Femur (tissue), 1 donor: ENCODE measurements around the gene TSEN34.
"Not testable (repeated sequence)": the region's sequence is repeated elsewhere in the genome, so short reads cannot be mapped to it uniquely, and the experiment has no call there.

ENCODE experiments used
- DNase-seq: peaks from one replicate; pipeline ENCODE4 v3.0.0-alpha.2; 2017

TSEN34 gene

DNA sequence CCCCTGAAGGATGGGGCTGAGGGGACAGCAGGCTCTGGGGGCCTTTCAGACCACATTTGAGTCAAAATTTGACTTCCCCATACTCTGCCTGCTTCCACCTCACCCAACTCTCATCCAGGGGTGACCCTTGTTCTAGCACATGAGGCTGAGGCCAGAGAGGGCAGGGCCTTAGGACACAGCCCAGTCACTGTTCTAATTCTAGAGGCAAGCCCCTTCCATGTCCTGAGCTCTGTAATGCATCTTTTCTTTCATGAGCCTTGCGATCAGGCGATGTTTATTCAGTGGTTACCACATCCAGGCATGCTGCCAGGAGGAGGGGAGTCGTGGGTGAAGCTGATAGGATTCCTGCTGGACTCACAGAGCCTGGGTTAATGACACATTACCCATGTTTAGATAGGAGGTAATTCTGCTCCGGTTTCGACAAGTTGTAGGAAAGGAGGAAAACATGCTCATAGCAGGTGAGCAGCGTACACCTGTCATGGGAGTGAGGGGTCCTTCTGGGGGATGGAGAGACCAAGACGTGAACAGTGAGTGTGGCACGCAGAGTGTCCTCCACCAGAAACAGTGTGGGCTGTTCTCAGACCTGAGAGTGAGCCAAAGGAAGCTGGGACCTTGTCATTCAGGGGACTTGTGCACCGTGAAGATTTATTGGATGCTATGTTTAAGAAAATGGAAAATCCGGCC lies 18.8 kb downstream of the TSEN34 start:
- peak; percentile 87 for DNase-seq

GRCh38 chr19:54211235-54211634 lies 20.1 kb downstream of the TSEN34 start:
- no peak for DNase-seq

DNA sequence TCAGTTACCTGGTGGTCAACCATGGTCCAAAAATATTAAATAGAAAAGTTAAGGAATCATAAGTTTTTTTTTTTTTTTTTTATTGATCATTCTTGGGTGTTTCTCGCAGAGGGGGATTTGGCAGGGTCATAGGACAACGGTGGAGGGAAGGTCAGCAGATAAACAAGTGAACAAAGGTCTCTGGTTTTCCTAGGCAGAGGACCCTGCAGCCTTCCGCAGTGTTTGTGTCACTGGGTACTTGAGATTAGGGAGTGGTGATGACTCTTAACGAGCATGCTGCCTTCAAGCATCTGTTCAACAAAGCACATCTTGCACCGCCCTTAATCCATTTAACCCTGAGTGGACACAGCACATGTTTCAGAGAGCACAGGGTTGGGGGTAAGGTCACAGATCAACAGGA lies 23.1 kb downstream of the TSEN34 start:
- DNase-seq, result not testable (repeated sequence)

DNA sequence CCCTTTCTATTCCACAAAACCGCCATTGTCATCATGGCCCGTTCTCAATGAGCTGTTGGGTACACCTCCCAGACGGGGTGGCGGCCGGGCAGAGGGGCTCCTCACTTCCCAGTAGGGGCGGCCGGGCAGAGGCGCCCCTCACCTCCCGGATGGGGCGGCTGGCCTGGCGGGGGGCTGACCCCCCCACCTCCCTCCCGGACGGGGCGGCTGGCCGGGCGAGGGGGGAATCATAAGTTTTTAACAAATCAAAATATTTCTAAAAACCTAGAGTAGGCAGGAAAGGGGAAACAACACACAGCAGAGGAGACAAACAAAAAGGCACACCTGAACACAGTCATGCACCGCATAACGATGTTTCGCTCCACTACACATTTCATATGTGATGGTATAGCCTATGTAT lies 23.6 kb downstream of the TSEN34 start:
- not testable (repeated sequence) for DNase-seq

GRCh38 chr19:54216869-54217268 lies 25.8 kb downstream of the TSEN34 start:
- no peak for DNase-seq

GRCh38 chr19:54217517-54218247 lies 26.6 kb downstream of the TSEN34 start:
- DNase-seq, result not testable (repeated sequence)

- no peak for DNase-seq
Observed at GRCh38 chr19:54218259-54218658, 27.2 kb downstream of the TSEN34 start.

GRCh38 chr19:54218960-54219661 lies 28.0 kb downstream of the TSEN34 start:
- DNase-seq, result no peak

- not testable (repeated sequence) for DNase-seq
Observed at GRCh38 chr19:54219702-54220101, 28.6 kb downstream of the TSEN34 start.

DNA sequence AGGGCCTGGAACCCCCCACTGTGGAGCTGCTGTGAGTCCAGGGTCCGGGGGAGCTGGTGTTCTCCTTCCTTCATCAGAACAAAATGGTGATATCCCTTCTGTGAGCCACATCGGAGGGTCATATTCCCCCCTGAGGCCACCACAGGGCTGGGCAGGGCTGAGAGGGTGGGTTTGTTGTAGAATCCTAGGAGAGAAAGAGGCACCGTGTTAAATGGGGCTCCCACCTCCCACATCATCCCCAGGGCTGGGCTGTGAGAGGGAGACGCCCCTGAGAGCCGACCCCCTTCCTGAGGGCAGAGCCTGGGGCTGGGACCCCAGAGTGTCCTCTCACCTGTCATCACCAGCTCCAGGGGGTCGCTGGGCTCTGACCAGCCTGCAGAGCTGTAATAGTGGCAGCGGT lies 30.8 kb downstream of the TSEN34 start:
- DNase-seq, result not testable (repeated sequence)

DNA sequence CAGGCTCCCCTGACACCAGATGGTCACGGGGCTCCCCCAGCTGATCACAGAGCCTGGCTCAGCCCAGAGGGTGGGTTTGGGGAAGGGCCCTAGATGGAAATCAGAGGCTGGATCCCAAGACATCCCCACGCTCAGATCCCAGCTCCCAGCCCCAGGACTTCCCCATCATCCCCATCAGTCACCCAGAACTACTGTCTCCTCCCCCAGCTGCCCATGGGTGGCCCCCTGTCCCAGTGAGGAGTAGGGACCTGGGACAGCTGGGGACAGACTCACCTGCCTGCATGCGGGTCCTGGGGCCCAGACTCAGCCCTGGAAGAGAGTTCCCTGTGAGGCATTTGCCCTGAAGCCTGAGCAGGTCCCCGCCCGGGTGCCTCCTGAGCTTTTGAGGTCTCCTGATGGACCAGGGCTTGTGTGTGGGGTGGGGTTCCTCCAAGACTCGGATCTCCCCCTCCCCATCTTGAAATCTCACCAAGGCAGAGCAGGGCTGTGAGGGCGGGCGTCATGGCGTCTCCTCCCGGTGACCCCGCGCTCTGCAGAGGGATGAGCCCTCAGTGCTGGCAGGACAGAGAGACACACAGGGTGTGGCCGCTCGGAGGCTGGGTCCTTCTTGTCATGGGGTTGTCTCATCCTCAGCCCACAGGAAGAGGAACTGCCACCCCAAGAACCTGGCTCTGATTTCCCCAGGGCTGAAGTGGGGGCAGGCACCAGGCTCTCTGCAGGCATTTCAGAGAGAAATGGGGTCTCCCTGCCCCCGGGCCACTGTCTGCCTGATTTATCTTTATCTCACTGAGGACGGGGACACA lies 31.6 kb downstream of the TSEN34 start, which contains the start of gene LILRB3:
Gene LILRB3, minus strand, starts transcription at position 534 of the 803 bp plus-strand sequence. Its CDS starts 31 bp downstream, at position 503.
- peak; percentile 23 for DNase-seq

- DNase-seq, result not testable (repeated sequence)
Observed at GRCh38 chr19:54223277-54223936, 32.3 kb downstream of the TSEN34 start.

GRCh38 chr19:54223937-54224281 lies 32.8 kb downstream of the TSEN34 start:
- DNase-seq, result not testable (repeated sequence)

DNA sequence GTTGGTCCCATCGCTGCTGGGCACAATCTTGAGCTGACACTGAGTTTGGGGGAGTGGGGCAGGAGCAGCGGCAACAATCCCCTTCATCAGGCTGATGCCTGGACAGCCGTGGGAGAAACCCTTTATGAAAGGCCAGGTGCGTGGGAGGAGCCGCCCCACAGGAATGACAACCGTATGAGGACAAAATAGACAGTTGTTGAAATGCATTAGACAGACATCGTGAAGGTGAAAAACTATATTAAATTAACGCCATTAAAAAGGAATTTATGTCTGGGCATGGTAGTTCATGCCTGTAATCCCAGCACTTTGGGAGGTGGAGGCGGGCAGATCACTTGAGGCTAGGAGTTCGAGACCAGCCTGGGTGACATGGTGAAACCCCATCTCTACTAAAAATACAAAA lies 33.5 kb downstream of the TSEN34 start:
- DNase-seq, result not testable (repeated sequence)

- no peak for DNase-seq
Observed at GRCh38 chr19:54229146-54229545, 38.0 kb downstream of the TSEN34 start.

DNA sequence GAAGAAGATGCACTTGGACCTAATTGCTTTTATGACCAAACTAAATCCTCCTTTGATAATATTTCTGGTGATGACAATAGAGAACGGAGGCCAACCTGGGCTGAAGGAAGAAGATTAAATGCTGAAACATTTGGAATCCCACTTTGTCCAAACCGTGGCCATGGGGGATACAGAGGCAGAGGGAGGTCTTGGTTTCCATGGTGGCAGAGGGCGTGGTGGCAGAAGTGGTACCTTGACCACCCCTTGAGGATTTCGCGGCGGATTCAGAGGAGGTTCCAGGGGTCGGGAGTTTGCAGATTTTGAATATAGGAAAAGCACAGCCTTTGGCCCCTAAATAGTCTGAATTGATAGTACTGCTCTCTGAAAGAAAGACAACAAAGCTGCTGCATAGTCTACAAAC lies 38.9 kb downstream of the TSEN34 start:
- DNase-seq, result no peak

DNA sequence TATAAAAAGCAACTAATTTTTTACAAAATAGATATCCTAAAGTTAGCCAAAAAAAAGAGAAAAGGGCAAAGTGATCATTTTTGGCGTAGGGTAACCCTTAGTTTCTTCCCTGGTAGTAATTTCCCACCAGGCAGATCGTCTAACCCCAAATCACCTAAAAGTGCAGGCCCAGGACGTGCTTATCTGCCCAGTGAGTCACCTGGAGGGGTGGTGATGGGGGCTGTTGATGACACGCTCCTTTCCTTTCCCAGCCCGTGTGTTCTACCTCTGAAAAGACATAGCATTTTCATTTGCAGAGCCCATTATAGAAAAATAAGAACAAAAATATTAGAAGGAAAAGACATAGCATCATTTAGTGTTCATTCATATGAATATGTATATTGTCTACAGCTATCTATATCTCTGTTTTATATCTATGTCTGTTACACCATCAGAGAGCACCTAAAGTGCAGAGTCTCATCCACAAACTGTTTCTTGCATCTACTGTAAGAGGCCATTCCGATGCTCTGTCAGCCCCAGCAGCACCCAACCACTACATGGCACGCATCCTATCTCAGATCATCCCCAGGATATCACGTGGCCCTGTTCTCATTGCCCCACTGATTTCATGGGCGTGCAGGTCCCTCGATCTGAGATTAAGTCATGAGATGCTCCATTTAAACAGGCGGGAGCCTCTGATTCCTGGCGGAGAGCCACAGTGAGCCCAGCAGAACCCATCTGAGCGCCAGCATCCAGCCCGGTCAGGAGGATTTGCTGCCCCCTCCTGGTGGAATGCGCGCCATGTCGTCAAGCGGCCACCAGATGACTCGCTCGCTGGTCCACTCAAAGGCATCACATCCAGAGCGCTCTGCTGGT lies 40.2 kb downstream of the TSEN34 start:
- peak; percentile 87 for DNase-seq

DNA sequence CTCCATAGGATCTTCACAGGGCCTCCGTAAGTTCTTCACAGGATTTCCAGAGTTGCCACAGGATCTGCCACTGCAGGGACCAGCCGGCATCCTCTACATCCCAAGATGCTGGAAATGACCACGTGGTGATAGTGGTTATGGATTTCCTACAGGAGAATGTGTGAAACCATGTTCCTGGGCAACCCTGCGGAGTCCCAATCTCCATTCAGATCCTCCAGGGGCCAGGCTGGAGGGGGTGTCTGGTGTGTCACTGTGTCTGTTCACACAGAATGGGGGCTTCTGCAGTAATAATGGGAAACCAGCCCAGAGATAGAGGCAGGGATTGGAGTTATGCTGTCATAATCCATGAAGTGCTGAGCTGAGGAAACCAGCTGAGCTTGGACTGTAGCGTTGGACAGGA lies 42.8 kb downstream of the TSEN34 start:
- no peak for DNase-seq

DNA sequence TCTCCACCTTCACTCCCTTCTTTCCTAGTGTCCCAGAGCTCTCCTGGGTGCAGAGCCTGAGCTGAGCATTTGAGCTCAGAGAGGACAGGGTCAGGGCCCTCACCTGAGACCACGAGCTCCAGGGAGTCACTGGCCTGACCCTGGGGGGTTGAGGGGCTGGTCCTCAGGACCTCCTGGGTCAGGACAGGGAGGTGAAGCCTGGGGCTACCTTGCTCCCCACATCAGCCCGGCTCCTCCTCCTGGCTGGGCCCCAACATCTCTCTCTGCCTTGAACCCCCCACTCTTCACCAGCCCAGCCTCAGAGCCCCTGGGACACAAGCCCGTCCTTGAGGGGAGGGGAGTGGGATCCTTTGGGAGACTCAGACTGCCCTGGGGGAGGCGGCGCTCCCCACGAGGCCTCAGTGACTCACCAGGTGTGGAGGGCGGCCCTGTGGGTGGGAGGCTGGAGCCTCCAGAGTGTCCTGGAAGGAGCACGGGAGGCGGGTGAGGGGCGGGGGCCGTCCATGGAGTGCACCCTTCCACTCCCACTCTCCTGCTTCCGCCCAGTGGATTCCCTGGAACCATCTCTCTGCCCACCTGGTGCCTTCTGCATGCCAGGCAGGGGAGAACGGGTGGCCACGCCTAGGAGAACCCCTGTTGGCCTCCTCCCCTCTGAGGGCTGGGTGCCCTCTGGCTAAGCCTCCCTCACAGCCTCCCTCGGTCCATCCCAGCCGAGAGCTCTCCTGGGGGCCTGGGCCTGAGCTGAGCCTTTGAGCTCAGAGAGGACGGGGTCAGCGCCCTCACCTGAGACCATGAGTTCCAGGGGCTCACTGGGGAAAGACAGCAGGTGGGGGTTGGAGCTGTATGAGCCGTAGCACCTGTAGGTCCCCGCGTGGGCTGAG lies 48.6 kb downstream of the TSEN34 start:
- not testable (repeated sequence) for DNase-seq
